Left lung (tissue), 10 donors: Measurements from ENCODE around the gene COL18A1. TPM values are rescaled to one million over a fixed set of nuclear protein-coding genes. Genes with fewer than 3 reads are reported as not detected.
"Not testable (repeated sequence)": the region's sequence is repeated elsewhere in the genome, so short reads cannot be mapped to it uniquely, and the experiment has no call there.

ENCODE experiments used
- ATAC-seq: fragments of 200-7000 bp; cut with Tn5 transposase; one replicate; pipeline ENCODE4 v1.9.1; 2020; ENCODE audit warnings: moderate library complexity
- DNase-seq, 4 donors: peaks; one replicate each; pipeline ENCODE4 v3.0.0-alpha.2; 2013 to 2020
- H3K27ac ChIP-seq, 2 donors: fragments of 200-600 bp; sonication (generic) in 1 of 2; one replicate each; pipeline versions ENCODE4 v1.5.0 to v1.8.0; 2020 to 2021
- H3K27me3 ChIP-seq, 2 donors: fragments of 200-600 bp; sonication (generic) in 1 of 2; one replicate each; pipeline versions ENCODE4 v1.5.0 to v1.8.0; 2020 to 2021
- H3K36me3 ChIP-seq, 2 donors: fragments of 200-600 bp; sonication (generic) in 1 of 2; one replicate each; pipeline versions ENCODE4 v1.5.0 to v1.8.0; 2020 to 2021
- H3K4me1 ChIP-seq, 2 donors: fragments of 200-600 bp; one replicate each; pipeline ENCODE4 v1.8.0; 2021
- H3K4me3 ChIP-seq, 2 donors: fragments of 200-600 bp; sonication (generic) in 1 of 2; one replicate each; pipeline versions ENCODE4 v1.5.0 to v1.8.0; 2020 to 2021; ENCODE audit warnings: mild to moderate bottlenecking in 1 of 2
- H3K9me3 ChIP-seq, 2 donors: fragments of 200-600 bp; sonication (generic) in 1 of 2; one replicate each; pipeline versions ENCODE4 v1.5.0 to v1.8.0; 2020 to 2021
- CTCF ChIP-seq, 2 donors: fragments of 200-600 bp; sonication (generic) in 1 of 2; IDR thresholded peaks; one replicate each; pipeline versions ENCODE4 v1.5.0 to v1.8.0; 2021; ENCODE audit warnings: antibody characterized with exemption in 2 of 2
- intact Hi-C, 2 donors: fragments of 100-400 bp; cut with DNase I; formaldehyde crosslinking; loops; one replicate each; pipeline versions ENCODE4 v1.11.2 to v1.14.2; 2022
- polyA plus RNA-seq, 6 donors: library from polyadenylated mRNA; unstranded; fragments of 120-200 nt; gene quantifications; one replicate each; pipeline ENCODE4 v1.2.1, GENCODE V29; 2013; ENCODE audit not compliant: insufficient read length in 6 of 6
- total RNA-seq, 2 donors: library from RNA; stranded (reverse); fragmentation: NEBNext Ultra II Directional; extraction: Animal tissue kit (Norgen Biotek cat#: 25700); gene quantifications; one replicate each; pipeline ENCODE4 v1.2.1, GENCODE V29; 2021
- donor health status: DM: no; HTN: yes; CAD: no.
- donor health status: DM: no; HTN: no; CAD: no.

Gene COL18A1
- total and polyA plus RNA-seq, 8 donors = 39.3 to 90.2 (median 64.0) TPM

DNA sequence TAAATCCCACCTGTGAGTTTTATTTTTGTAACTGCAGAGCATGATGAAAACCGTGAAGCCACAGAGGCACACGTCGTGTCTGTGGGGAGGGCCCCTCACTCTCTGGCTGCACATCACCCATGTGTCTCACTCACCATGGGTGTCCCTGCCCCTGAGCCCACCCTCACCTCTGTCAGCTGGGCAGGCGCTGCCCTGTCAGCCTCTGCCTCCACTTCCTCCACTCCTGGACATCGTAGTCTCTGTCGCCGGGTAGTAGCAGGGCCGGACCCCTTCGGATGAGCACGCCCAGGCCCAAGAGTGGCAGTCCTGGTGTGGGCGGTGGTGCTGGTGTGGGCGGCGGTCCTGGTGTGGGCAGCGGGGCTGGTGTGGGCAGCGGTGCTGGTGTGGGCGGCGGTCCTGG, 37.3 kb downstream of the COL18A1 start:
- intact Hi-C loops = loop anchor here in 1 of 2 donors (5.0 kb wide), 1 partner anchor 155 kb away; the partner anchor contains the start of gene POFUT2
- DNase-seq (peak in 1 of 4 donors; percentile 57), ATAC-seq (no peak)
- Histone ChIP-seq H3K27me3 (no peaks in the 10 kb centered on the region), H3K4me1 (peaks cover 7 to 15% of the 10 kb centered on the region in 2 donors), H3K27ac (no peak overlapping the region), H3K36me3 (no peaks in the 10 kb centered on the region), H3K9me3 (peaks cover 0 to 9% of the 10 kb centered on the region in 2 donors), H3K4me3 (no peak overlapping the region)
- TF ChIP-seq CTCF (IDR thresholded peaks at IDR 0.05) = no peak

DNA sequence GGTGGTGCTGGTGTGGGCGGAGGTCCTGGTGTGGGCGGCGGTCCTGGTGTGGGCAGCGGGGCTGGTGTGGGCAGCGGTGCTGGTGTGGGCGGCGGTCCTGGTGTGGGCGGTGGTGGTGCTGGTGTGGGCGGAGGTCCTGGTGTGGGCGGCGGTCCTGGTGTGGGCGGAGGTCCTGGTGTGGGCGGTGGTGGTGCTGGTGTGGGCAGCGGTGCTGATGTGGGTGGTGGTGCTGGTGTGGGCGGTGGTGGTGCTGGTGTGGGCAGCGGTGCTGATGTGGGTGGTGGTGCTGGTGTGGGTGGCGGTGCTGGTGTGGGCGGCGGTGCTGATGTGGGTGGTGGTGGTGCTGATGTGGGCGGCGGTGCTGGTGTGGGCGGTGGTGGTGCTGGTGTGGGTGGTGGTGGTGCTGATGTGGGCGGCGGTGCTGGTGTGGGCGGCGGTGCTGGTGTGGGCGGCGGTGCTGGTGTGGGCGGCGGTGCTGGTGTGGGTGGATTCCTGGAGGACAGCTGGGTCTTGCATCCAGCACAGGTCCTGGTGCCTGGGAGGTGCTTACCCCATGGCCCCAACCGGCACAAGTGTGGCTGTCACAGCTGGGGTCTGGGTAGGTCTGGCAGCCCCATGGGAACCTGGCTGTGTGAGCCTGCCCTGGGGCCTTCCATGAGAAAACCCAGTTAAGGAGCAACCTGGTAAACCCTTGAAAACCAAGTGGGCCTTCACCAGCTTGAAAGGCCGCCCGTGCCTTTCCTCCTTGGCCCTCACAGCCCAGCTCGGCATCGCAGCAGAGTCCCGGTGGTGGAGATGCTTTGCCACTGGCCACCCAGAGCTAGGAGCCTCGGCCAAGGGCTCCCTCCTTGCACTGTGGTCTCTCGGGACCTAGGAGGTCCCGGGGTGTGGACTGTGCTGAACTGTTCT, 38.0 kb downstream of the COL18A1 start:
- not testable (repeated sequence) for ATAC-seq, H3K36me3 ChIP-seq, H3K9me3 ChIP-seq, H3K4me3 ChIP-seq, H3K27me3 ChIP-seq, H3K27ac ChIP-seq
- intact Hi-C loops = loop anchor here in 1 of 2 donors (5.0 kb wide), 1 partner anchor 156 kb away; the partner anchor contains the start of gene POFUT2
- DNase-seq = peak in 1 of 4 donors; percentile 63
- H3K4me1 ChIP-seq = peaks cover 7 to 15% of the 10 kb centered on the region in 2 donors

DNA sequence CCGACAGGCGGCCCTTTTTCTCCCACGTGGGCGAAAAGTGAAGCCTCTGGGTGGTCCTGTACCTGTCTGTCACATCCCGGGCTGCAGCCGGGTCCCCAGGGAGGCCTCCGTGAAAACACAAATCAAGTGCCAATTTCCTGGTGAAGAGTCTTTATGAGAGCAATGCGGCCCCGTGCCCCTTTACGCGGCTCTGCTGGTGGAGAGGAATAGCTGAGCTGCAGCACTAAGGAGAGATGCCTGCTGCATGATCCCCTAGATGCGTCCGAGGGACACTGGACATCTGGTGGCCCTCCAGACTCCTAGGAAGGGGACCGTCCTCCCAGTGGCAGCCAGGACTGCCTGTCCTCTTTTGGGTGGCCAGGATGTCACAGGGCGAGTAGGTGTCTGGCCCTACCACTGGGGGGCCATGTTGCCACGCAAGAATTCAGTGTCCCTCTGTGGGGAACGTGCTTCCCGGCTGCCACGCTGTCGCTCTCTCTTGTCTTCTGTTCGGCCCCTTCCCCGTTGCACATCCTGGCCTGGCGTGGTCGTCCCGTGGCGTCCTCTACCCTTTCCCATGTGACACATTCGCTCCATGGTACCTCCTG, 38.7 kb downstream of the COL18A1 start:
- Histone ChIP-seq H3K27me3 (no peaks in the 10 kb centered on the region), H3K4me3 (no peak overlapping the region), H3K4me1 (peaks cover 4 to 11% of the 10 kb centered on the region in 2 donors), H3K36me3 (no peaks in the 10 kb centered on the region), H3K27ac (no peak overlapping the region), H3K9me3 (peaks cover 0 to 9% of the 10 kb centered on the region in 2 donors)
- ATAC-seq (no peak), DNase-seq (peak in 1 of 4 donors; percentile 60)
- TF ChIP-seq CTCF (IDR thresholded peaks at IDR 0.05) = no peak
- intact Hi-C loops = loop anchor here in 1 of 2 donors (5.0 kb wide), 1 partner anchor 156 kb away; the partner anchor contains the start of gene POFUT2

GRCh38 chr21:45444385-45444784, 39.4 kb downstream of the COL18A1 start:
- Histone ChIP-seq H3K4me3 (no peak overlapping the region), H3K9me3 (peaks cover 0 to 9% of the 10 kb centered on the region in 2 donors), H3K27ac (no peak overlapping the region), H3K36me3 (no peaks in the 10 kb centered on the region), H3K27me3 (no peaks in the 10 kb centered on the region), H3K4me1 (peaks cover 0 to 4% of the 10 kb centered on the region in 2 donors)
- no peak for TF ChIP-seq CTCF (IDR thresholded peaks at IDR 0.05)
- DNase-seq (peak in 1 of 4 donors; percentile 49), ATAC-seq (no peak)
- intact Hi-C loops = loop anchor here in 1 of 2 donors (5.0 kb wide), 1 partner anchor 157 kb away; the partner anchor contains the start of gene POFUT2

GRCh38 chr21:45445369-45445768, 40.4 kb downstream of the COL18A1 start:
- no peaks in the 10 kb centered on the region for H3K27me3 ChIP-seq
- no peak for DNase-seq
- peaks cover 0 to 9% of the 10 kb centered on the region in 2 donors for H3K9me3 ChIP-seq
- H3K36me3 ChIP-seq = no peaks in the 10 kb centered on the region
- no peak overlapping the region for H3K27ac ChIP-seq
- H3K4me1 ChIP-seq = no peaks in the 10 kb centered on the region
- intact Hi-C loops = no loop called here
- ATAC-seq = no peak
- TF ChIP-seq CTCF (IDR thresholded peaks at IDR 0.05) = no peak
- no peak overlapping the region for H3K4me3 ChIP-seq
